Testis (tissue), 2 donors: ENCODE results near the gene DLGAP5.

Experiments
- POLR2A ChIP-seq: fragments of 450-650 bp; IDR thresholded peaks from one replicate; pipeline ENCODE4 v1.6.1; 2017; ENCODE audit warnings: antibody characterized with exemption, mild to moderate bottlenecking, moderate library complexity
- TF ChIP-seq, protein P1 (sequence below), 3 experiments: fragments of 450-650 bp in 2 of 3; fragments of 200-600 bp in 1 of 3; sonication (generic) in 1 of 3; IDR thresholded peaks; one replicate each; pipeline ENCODE4 v1.5.1; 2016 to 2019; ENCODE audit warnings: antibody characterized with exemption in 3 of 3, mild to moderate bottlenecking in 2 of 3, moderate library complexity in 1 of 3

GRCh38 chr14:55160989-55161388 lies 30.4 kb downstream of the DLGAP5 start:
- TF ChIP-seq, protein P1, sequence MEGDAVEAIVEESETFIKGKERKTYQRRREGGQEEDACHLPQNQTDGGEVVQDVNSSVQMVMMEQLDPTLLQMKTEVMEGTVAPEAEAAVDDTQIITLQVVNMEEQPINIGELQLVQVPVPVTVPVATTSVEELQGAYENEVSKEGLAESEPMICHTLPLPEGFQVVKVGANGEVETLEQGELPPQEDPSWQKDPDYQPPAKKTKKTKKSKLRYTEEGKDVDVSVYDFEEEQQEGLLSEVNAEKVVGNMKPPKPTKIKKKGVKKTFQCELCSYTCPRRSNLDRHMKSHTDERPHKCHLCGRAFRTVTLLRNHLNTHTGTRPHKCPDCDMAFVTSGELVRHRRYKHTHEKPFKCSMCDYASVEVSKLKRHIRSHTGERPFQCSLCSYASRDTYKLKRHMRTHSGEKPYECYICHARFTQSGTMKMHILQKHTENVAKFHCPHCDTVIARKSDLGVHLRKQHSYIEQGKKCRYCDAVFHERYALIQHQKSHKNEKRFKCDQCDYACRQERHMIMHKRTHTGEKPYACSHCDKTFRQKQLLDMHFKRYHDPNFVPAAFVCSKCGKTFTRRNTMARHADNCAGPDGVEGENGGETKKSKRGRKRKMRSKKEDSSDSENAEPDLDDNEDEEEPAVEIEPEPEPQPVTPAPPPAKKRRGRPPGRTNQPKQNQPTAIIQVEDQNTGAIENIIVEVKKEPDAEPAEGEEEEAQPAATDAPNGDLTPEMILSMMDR (IDR thresholded peaks at IDR 0.05): peak in 2 of 3 experiments; percentile 38 to 52
- no peak for TF ChIP-seq POLR2A
